Activated CD4-positive, CD25-positive, alpha-beta regulatory T cell (primary cell): ENCODE data around the gene CDYL.

Source experiments
- DNase-seq, 4 experiments: peaks; one replicate each; lab custom pipeline; 2025; lab: John Stamatoyannopoulos, UW

Gene CDYL

GRCh38 chr6:4776131-4776492, at the start of gene CDYL:
Gene CDYL (plus strand): TSS chr6:4776404. CDS start chr6:4776784, 380 bp downstream.
- peak; percentile 73 to 88 (median 82) for DNase-seq

- no peak for DNase-seq
Measured at GRCh38 chr6:4726645-4727044, 49.6 kb upstream of the CDYL start.

GRCh38 chr6:4727217-4727616, 49.0 kb upstream of the CDYL start:
- no peak for DNase-seq

GRCh38 chr6:4727671-4728435, 48.4 kb upstream of the CDYL start:
- DNase-seq, result no peak

GRCh38 chr6:4728436-4728769, 47.8 kb upstream of the CDYL start:
- no peak for DNase-seq

- no peak for DNase-seq
Measured at GRCh38 chr6:4728926-4729325, 47.3 kb upstream of the CDYL start.

GRCh38 chr6:4731996-4732395, 44.2 kb upstream of the CDYL start:
- DNase-seq, result no peak

GRCh38 chr6:4732691-4733315, 43.4 kb upstream of the CDYL start:
- no peak for DNase-seq

- no peak for DNase-seq
Measured at GRCh38 chr6:4736371-4736873, 39.8 kb upstream of the CDYL start.

- no peak for DNase-seq
Measured at GRCh38 chr6:4740032-4740431, 36.2 kb upstream of the CDYL start.

GRCh38 chr6:4743062-4743461, 33.1 kb upstream of the CDYL start:
- no peak for DNase-seq

- DNase-seq, result no peak
Measured at GRCh38 chr6:4743926-4744325, 32.3 kb upstream of the CDYL start.

GRCh38 chr6:4747588-4747987, 28.6 kb upstream of the CDYL start:
- no peak for DNase-seq

GRCh38 chr6:4751823-4752464, 24.3 kb upstream of the CDYL start:
- no peak for DNase-seq

- no peak for DNase-seq
Measured at GRCh38 chr6:4756247-4756646, 20.0 kb upstream of the CDYL start.

GRCh38 chr6:4759997-4760396, 16.2 kb upstream of the CDYL start:
- DNase-seq, result no peak

GRCh38 chr6:4760773-4761172, 15.4 kb upstream of the CDYL start:
- DNase-seq, result no peak

- no peak for DNase-seq
Measured at GRCh38 chr6:4762294-4762693, 13.9 kb upstream of the CDYL start.

GRCh38 chr6:4763921-4764320, 12.3 kb upstream of the CDYL start:
- DNase-seq, result no peak

GRCh38 chr6:4768815-4769214, 7.4 kb upstream of the CDYL start:
- no peak for DNase-seq

GRCh38 chr6:4772750-4773149, 3.5 kb upstream of the CDYL start:
- DNase-seq, result no peak

- no peak for DNase-seq
Measured at GRCh38 chr6:4773181-4773580, 3.0 kb upstream of the CDYL start.

- DNase-seq, result no peak
Measured at GRCh38 chr6:4774296-4774695, 1.9 kb upstream of the CDYL start.
